DND-41 (cell line): Measurements from ENCODE around the gene POLA1.

Experiments
- ATAC-seq: fragments of 200-7000 bp; cut with Tn5 transposase; 3 replicates; pipeline ENCODE4 v1.9.1; 2021; ENCODE audit warnings: low read depth; ENCODE audit not compliant: insufficient read depth
- DNase-seq: peaks from one replicate; pipeline ENCODE4 v3.0.0-alpha.2; 2020
- H2AFZ ChIP-seq: 2 replicates; pipeline ENCODE4 v1.6.0; 2012; ENCODE audit warnings: low read depth, low read length
- H3K27ac ChIP-seq: 2 replicates; pipeline ENCODE4 v1.5.1; 2012; ENCODE audit warnings: low read length, inconsistent platforms
- H3K27me3 ChIP-seq: fragments of 200-600 bp; sonication (generic); 2 replicates; pipeline ENCODE4 v1.6.0; 2012; ENCODE audit warnings: low read length, mild to moderate bottlenecking, inconsistent platforms; ENCODE audit not compliant: insufficient read depth, poor library complexity
- H3K36me3 ChIP-seq: 2 replicates; pipeline ENCODE4 v1.5.1; 2012; ENCODE audit warnings: low read length, inconsistent platforms; ENCODE audit not compliant: insufficient read depth
- H3K4me1 ChIP-seq: 2 replicates; pipeline ENCODE4 v1.5.1; 2012; ENCODE audit warnings: mild to moderate bottlenecking, low read length; ENCODE audit not compliant: insufficient read depth
- H3K4me2 ChIP-seq: 2 replicates; pipeline ENCODE4 v1.6.0; 2012; ENCODE audit warnings: mild to moderate bottlenecking, moderate library complexity, low read length, inconsistent platforms; ENCODE audit not compliant: insufficient read depth
- H3K4me3 ChIP-seq, 2 experiments: fragments of 200-600 bp in 1 of 2; shearing (Covaris generic) in 1 of 2; 2 replicates each; pipeline ENCODE4 v1.5.1; 2012 to 2016; ENCODE audit warnings: inconsistent platforms in 2 of 2, low read length in 2 of 2, mild to moderate bottlenecking in 2 of 2, low read depth in 1 of 2, moderate library complexity in 1 of 2
- H3K79me2 ChIP-seq: 2 replicates; pipeline ENCODE4 v1.6.0; 2012; ENCODE audit warnings: low read length, inconsistent platforms; ENCODE audit not compliant: insufficient read depth
- H3K9ac ChIP-seq: 2 replicates; pipeline ENCODE4 v1.6.0; 2012; ENCODE audit warnings: low read depth, mild to moderate bottlenecking, inconsistent platforms, low read length, moderate library complexity
- H3K9me3 ChIP-seq: 2 replicates; pipeline ENCODE4 v1.5.1; 2012; ENCODE audit warnings: low read length, moderate library complexity, mild to moderate bottlenecking, inconsistent platforms; ENCODE audit not compliant: insufficient read depth, severe bottlenecking
- H4K20me1 ChIP-seq: 2 replicates; pipeline ENCODE4 v1.6.0; 2012; ENCODE audit warnings: low read length; ENCODE audit not compliant: insufficient read depth
- CTCF ChIP-seq: IDR thresholded peaks from 2 replicates; pipeline ENCODE4 v1.5.1; 2012; ENCODE audit warnings: borderline replicate concordance, low read length, moderate library complexity, mild to moderate bottlenecking; ENCODE audit not compliant: poor library complexity, severe bottlenecking; ENCODE audit errors: extremely low read depth
- EZH2 ChIP-seq: IDR thresholded peaks from 3 replicates; pipeline ENCODE4 v1.6.1; 2012; ENCODE audit warnings: borderline replicate concordance, low read depth, mild to moderate bottlenecking, moderate library complexity, low read length, inconsistent platforms; ENCODE audit not compliant: severe bottlenecking

POLA1 gene

GRCh38 chrX:25002661-25003020 lies 308.9 kb downstream of the POLA1 start:
- TF ChIP-seq EZH2 (no peak), CTCF (no peak)
- Histone ChIP-seq H3K4me3 (no peak overlapping the region), H3K27ac (no peak overlapping the region), H3K9me3 (no peaks in the 10 kb centered on the region), H3K4me1 (no peaks in the 10 kb centered on the region), H2AFZ (no peak overlapping the region), H3K79me2 (no peaks in the 10 kb centered on the region), H3K36me3 (peaks cover 8% of the 10 kb centered on the region; the same call in 1 of the 2 replicates), H3K9ac (no peak overlapping the region), H3K27me3 (no peaks in the 10 kb centered on the region), H3K4me2 (no peak overlapping the region), H4K20me1 (no peaks in the 10 kb centered on the region)
- DNase-seq, result no peak
- ATAC-seq, result no peak

- Histone ChIP-seq H3K4me1 (no peaks in the 10 kb centered on the region), H3K4me2 (no peak overlapping the region), H3K9me3 (no peaks in the 10 kb centered on the region), H3K4me3 (no peak overlapping the region), H2AFZ (no peak overlapping the region), H3K9ac (no peak overlapping the region), H4K20me1 (no peaks in the 10 kb centered on the region), H3K27ac (no peak overlapping the region), H3K27me3 (no peaks in the 10 kb centered on the region), H3K79me2 (no peaks in the 10 kb centered on the region), H3K36me3 (peaks cover 2% of the 10 kb centered on the region; the same call in 1 of the 2 replicates)
- no peak for TF ChIP-seq CTCF
- TF ChIP-seq EZH2, result no peak
- DNase-seq (no peak), ATAC-seq (no peak)
These were observed 309.5 kb downstream of the POLA1 start for GRCh38 chrX:25003066-25003849.

DNA sequence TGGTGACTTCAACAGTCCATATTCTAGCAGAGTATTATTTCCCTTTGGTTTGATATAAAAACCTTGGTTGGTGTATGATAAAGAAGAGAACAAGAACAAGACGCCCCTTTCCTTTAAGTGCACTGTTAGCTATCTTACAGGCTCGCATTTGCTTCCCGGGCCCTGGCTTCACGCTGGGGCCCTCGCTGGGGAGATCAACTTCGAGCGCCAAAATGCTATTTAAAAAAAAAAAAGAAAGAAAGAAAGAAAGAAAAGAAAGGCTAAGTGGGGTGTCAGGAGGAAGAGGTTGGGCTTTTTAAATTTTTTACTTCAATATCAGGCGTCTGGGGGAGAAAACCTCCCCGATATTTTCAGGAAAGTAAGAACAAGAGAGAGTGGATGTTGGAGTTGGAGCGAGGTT lies 310.3 kb downstream of the POLA1 start:
- no peaks in the 10 kb centered on the region for H4K20me1 ChIP-seq
- H3K36me3 ChIP-seq, result no peaks in the 10 kb centered on the region; the same call in 1 of the 2 replicates
- H2AFZ ChIP-seq, result no peak overlapping the region
- no peak for TF ChIP-seq CTCF
- TF ChIP-seq EZH2, result no peak
- H3K27me3 ChIP-seq, result no peaks in the 10 kb centered on the region
- H3K4me1 ChIP-seq, result no peaks in the 10 kb centered on the region
- no peak overlapping the region for H3K9ac ChIP-seq
- ATAC-seq (no peak), DNase-seq (no peak)
- H3K79me2 ChIP-seq, result no peaks in the 10 kb centered on the region
- H3K4me2 ChIP-seq, result no peak overlapping the region
- H3K4me3 ChIP-seq, result no peak overlapping the region
- no peaks in the 10 kb centered on the region for H3K9me3 ChIP-seq
- no peak overlapping the region for H3K27ac ChIP-seq
